H9 (cell line): ENCODE results near the gene IMPDH1. TPM values are rescaled to one million over a fixed set of nuclear protein-coding genes. Genes with fewer than 3 reads are reported as not detected.

ENCODE experiments used
- DNase-seq: peaks from one replicate; pipeline ENCODE4 v3.0.0-alpha.2; 2017
- H2AFZ ChIP-seq: one replicate; pipeline ENCODE4 v1.6.1; 2013; ENCODE audit warnings: mild to moderate bottlenecking, low read length, control low read depth, moderate library complexity
- H2AK5ac ChIP-seq: 2 replicates; pipeline ENCODE4 v1.6.1; 2013; ENCODE audit warnings: low read length, control low read depth, mixed read lengths; ENCODE audit not compliant: insufficient read length
- H2BK120ac ChIP-seq: one replicate; pipeline ENCODE4 v1.6.1; 2013; ENCODE audit warnings: low read depth, mild to moderate bottlenecking, low read length, control low read depth, inconsistent platforms; ENCODE audit not compliant: poor library complexity, severe bottlenecking
- H2BK12ac ChIP-seq: 2 replicates; pipeline ENCODE4 v1.6.1; 2013; ENCODE audit warnings: low read length, control low read depth, mixed read lengths, low read depth; ENCODE audit not compliant: insufficient read length
- H2BK15ac ChIP-seq: 2 replicates; pipeline ENCODE4 v1.6.1; 2013; ENCODE audit warnings: low read depth, low read length, control low read depth
- H2BK20ac ChIP-seq: one replicate; pipeline ENCODE4 v1.6.1; 2013; ENCODE audit warnings: low read depth, mild to moderate bottlenecking, low read length, control low read depth, inconsistent platforms; ENCODE audit not compliant: poor library complexity, severe bottlenecking
- H2BK5ac ChIP-seq: 2 replicates; pipeline ENCODE4 v1.6.1; 2013; ENCODE audit warnings: low read length, control low read depth, mixed read lengths; ENCODE audit not compliant: insufficient read length
- H3K14ac ChIP-seq: 2 replicates; pipeline ENCODE4 v1.6.1; 2013; ENCODE audit warnings: low read length, control low read depth; ENCODE audit not compliant: insufficient read depth
- H3K18ac ChIP-seq: 2 replicates; pipeline ENCODE4 v1.6.1; 2013; ENCODE audit warnings: low read depth, mild to moderate bottlenecking, mixed read lengths, low read length, control low read depth; ENCODE audit not compliant: insufficient read length
- H3K23ac ChIP-seq: 2 replicates; pipeline ENCODE4 v1.6.1; 2013; ENCODE audit warnings: low read length, control low read depth, mixed read lengths, low read depth; ENCODE audit not compliant: insufficient read length
- H3K23me2 ChIP-seq: 2 replicates; pipeline ENCODE4 v1.6.1; 2013; ENCODE audit warnings: low read depth, mild to moderate bottlenecking, mixed read lengths, low read length, control low read depth; ENCODE audit not compliant: insufficient read length, poor library complexity, severe bottlenecking
- H3K27ac ChIP-seq: 2 replicates; pipeline ENCODE4 v1.5.1; 2013; ENCODE audit warnings: low read length, control low read depth, mixed read lengths, low read depth; ENCODE audit not compliant: insufficient read length
- H3K27me3 ChIP-seq: 2 replicates; pipeline ENCODE4 v1.6.1; 2013; ENCODE audit warnings: low read length, control low read depth, inconsistent platforms; ENCODE audit not compliant: insufficient read depth
- H3K4ac ChIP-seq: 2 replicates; pipeline ENCODE4 v1.6.1; 2013; ENCODE audit warnings: low read depth, mild to moderate bottlenecking, control low read depth, inconsistent platforms, low read length, moderate library complexity
- H3K4me1 ChIP-seq: 2 replicates; pipeline ENCODE4 v1.6.1; 2013; ENCODE audit warnings: low read length, control low read depth, inconsistent platforms; ENCODE audit not compliant: insufficient read depth
- H3K4me2 ChIP-seq: 2 replicates; pipeline ENCODE4 v1.6.1; 2013; ENCODE audit warnings: low read length, control low read depth, mixed read lengths; ENCODE audit not compliant: insufficient read length, insufficient read depth
- H3K56ac ChIP-seq: 2 replicates; pipeline ENCODE4 v1.6.1; 2013; ENCODE audit warnings: low read depth, mild to moderate bottlenecking, mixed read lengths, low read length, control low read depth; ENCODE audit not compliant: insufficient read length
- H3K79me1 ChIP-seq: 2 replicates; pipeline ENCODE4 v1.6.1; 2013; ENCODE audit warnings: low read depth, mild to moderate bottlenecking, moderate library complexity, low read length, control low read depth, inconsistent platforms; ENCODE audit not compliant: insufficient read depth, poor library complexity, severe bottlenecking
- H3K79me2 ChIP-seq: 2 replicates; pipeline ENCODE4 v1.6.1; 2013; ENCODE audit warnings: low read length, control low read depth, inconsistent platforms; ENCODE audit not compliant: insufficient read depth
- H3K9ac ChIP-seq: 2 replicates; pipeline ENCODE4 v1.6.1; 2013; ENCODE audit warnings: low read length, control low read depth, mixed read lengths; ENCODE audit not compliant: insufficient read length; ENCODE audit errors: extremely low read depth
- H3K9me3 ChIP-seq: one replicate; pipeline ENCODE4 v1.6.1; 2013; ENCODE audit warnings: low read depth, low read length, inconsistent platforms; ENCODE audit not compliant: control insufficient read depth
- H3T11ph ChIP-seq: one replicate; pipeline ENCODE4 v1.6.1; 2013; ENCODE audit warnings: mild to moderate bottlenecking, low read length, control low read depth, inconsistent platforms
- H4K20me1 ChIP-seq: one replicate; pipeline ENCODE4 v1.6.1; 2013; ENCODE audit not compliant: control insufficient read depth, insufficient read length, insufficient read depth
- H4K5ac ChIP-seq: 2 replicates; pipeline ENCODE4 v1.6.1; 2013; ENCODE audit warnings: low read depth, mild to moderate bottlenecking, mixed read lengths, low read length, control low read depth; ENCODE audit not compliant: insufficient read length
- H4K8ac ChIP-seq: replicated peaks from 2 replicates; pipeline ENCODE4 v1.6.1; 2013; ENCODE audit warnings: low read length, control low read depth, mixed read lengths, low read depth; ENCODE audit not compliant: insufficient read length
- H4K91ac ChIP-seq: 2 replicates; pipeline ENCODE4 v1.6.1; 2013; ENCODE audit warnings: low read depth, mild to moderate bottlenecking, moderate library complexity, mixed read lengths, low read length, control low read depth; ENCODE audit not compliant: insufficient read length
- H3K27ac Mint-ChIP-seq, 3 experiments: 2 replicates in 2 of 3; 3 replicates in 1 of 3; pipeline ENCODE4 v1.8.0; 2020 to 2021; ENCODE audit warnings: mixed read lengths in 3 of 3, mild to moderate bottlenecking in 1 of 3, moderate library complexity in 1 of 3
- H3K27me3 Mint-ChIP-seq: 2 replicates; pipeline ENCODE4 v1.8.0; 2021; ENCODE audit warnings: low read depth, mild to moderate bottlenecking, moderate library complexity, mixed read lengths
- H3K36me3 Mint-ChIP-seq, 3 experiments: 2 replicates in 2 of 3; 3 replicates in 1 of 3; pipeline ENCODE4 v1.8.0; 2020 to 2021; ENCODE audit warnings: low read depth in 3 of 3, mixed read lengths in 3 of 3; ENCODE audit not compliant: insufficient read depth in 1 of 3
- H3K4me1 Mint-ChIP-seq, 2 experiments: 2 replicates each; pipeline ENCODE4 v1.8.0; 2020; ENCODE audit warnings: mixed read lengths in 2 of 2
- H3K4me3 Mint-ChIP-seq, 2 experiments: 2 replicates in 1 of 2; 3 replicates in 1 of 2; pipeline ENCODE4 v1.8.0; 2020 to 2021; ENCODE audit warnings: mild to moderate bottlenecking in 2 of 2, mixed read lengths in 2 of 2, moderate library complexity in 1 of 2
- H3K9me3 Mint-ChIP-seq, 2 experiments: 2 replicates in 1 of 2; 3 replicates in 1 of 2; pipeline ENCODE4 v1.8.0; 2020; ENCODE audit warnings: mild to moderate bottlenecking in 2 of 2, mixed read lengths in 2 of 2, moderate library complexity in 1 of 2
- WGBS: extraction: QIAGEN DNeasy Blood & Tissue Kit; methylation state at CpG from one replicate; pipeline ENCODE4 v1.1.7; 2013; ENCODE audit warnings: missing lambda C conversion rate, low lambda C conversion rate, mixed read lengths; ENCODE audit not compliant: insufficient read length; ENCODE audit errors: extremely low coverage; 5-methylcytosine and 5-hydroxymethylcytosine counted together
- total RNA-seq: library from RNA; stranded (reverse); gene quantifications from 2 replicates; pipeline ENCODE4 v1.2.1, GENCODE V29; 2021
- TF ChIP-seq, protein P1 (sequence below): fragments of 200-600 bp; sonication (generic); conservative IDR thresholded peaks from 3 replicates; pipeline ENCODE4 v1.8.0; 2021; ENCODE audit warnings: antibody characterized with exemption, mild to moderate bottlenecking

The IMPDH1 gene
- total RNA-seq, 1 experiment from 2014 or later: 35.2 TPM

DNA sequence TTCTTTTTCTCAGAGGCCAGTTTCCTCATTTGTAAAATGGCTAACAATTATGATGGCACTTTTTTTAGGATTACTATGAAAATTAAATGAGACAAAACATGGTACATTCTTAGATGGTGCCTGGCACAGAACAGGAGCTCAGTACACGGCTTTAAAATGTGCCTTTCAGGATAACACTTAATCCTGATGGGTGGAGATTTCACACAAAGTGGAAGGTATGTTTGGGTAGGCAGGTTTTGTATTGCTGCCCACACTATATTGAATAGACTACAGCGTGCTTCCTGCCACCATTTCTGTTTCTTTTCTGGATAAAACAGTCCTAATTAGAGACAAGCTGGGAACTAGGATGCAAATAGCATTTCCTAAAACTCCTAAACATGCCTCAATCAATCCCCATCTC lies 22.0 kb upstream of the IMPDH1 start:
- Mint-ChIP-seq H3K4me3 (no peak overlapping the region), H3K9me3 (no peaks in the 10 kb centered on the region; a peak in 1 of 5 replicates), H3K27ac (no peak overlapping the region), H3K27me3 (peaks cover 3% of the 10 kb centered on the region), H3K36me3 (no peaks in the 10 kb centered on the region), H3K4me1 (peaks cover 19 to 26% of the 10 kb centered on the region in 2 experiments)
- Histone ChIP-seq H3K9ac (no peak overlapping the region), H3K79me1 (no peaks in the 10 kb centered on the region), H3K9me3 (no peaks in the 10 kb centered on the region), H2AK5ac (no peak overlapping the region), H2BK5ac (no peak overlapping the region), H4K8ac (no peak overlapping the region), H2BK20ac (no peak overlapping the region), H2BK12ac (no peak overlapping the region), H2BK15ac (no peak overlapping the region), H3K23ac (no peak overlapping the region), H4K5ac (no peak overlapping the region), H3K14ac (no peak overlapping the region), H3K4me2 (no peak overlapping the region), H4K91ac (no peak overlapping the region), H3K23me2 (no peaks in the 10 kb centered on the region), H3K56ac (no peak overlapping the region), H3T11ph (no peak overlapping the region), H3K27me3 (no peaks in the 10 kb centered on the region), H3K4ac (no peak overlapping the region), H2BK120ac (no peak overlapping the region), H3K27ac (no peak overlapping the region), H3K79me2 (no peaks in the 10 kb centered on the region), H3K18ac (no peak overlapping the region), H2AFZ (no peak overlapping the region), H3K4me1 (no peaks in the 10 kb centered on the region), H4K20me1 (no peaks in the 10 kb centered on the region)
- TF ChIP-seq, protein P1, sequence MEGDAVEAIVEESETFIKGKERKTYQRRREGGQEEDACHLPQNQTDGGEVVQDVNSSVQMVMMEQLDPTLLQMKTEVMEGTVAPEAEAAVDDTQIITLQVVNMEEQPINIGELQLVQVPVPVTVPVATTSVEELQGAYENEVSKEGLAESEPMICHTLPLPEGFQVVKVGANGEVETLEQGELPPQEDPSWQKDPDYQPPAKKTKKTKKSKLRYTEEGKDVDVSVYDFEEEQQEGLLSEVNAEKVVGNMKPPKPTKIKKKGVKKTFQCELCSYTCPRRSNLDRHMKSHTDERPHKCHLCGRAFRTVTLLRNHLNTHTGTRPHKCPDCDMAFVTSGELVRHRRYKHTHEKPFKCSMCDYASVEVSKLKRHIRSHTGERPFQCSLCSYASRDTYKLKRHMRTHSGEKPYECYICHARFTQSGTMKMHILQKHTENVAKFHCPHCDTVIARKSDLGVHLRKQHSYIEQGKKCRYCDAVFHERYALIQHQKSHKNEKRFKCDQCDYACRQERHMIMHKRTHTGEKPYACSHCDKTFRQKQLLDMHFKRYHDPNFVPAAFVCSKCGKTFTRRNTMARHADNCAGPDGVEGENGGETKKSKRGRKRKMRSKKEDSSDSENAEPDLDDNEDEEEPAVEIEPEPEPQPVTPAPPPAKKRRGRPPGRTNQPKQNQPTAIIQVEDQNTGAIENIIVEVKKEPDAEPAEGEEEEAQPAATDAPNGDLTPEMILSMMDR: no peak
- no peak for DNase-seq
- no CpG with 5 or more reads among the region's 2 CpGs for WGBS
